GM18907 (cell line): ENCODE measurements around the gene ZNF341.
"Not testable (repeated sequence)": the region's sequence is repeated elsewhere in the genome, so short reads cannot be mapped to it uniquely, and the experiment has no call there.

ENCODE experiments used
- ATAC-seq: cut with Tn5 transposase; IDR thresholded peaks from one replicate; pipeline ENCODE4 v1.9.1; 2021; ENCODE audit warnings: mild to moderate bottlenecking, moderate library complexity; ENCODE audit not compliant: unreplicated experiment

Gene ZNF341

GRCh38 chr20:33728463-33728862 is 3.3 kb upstream of the ZNF341 start:
- ATAC-seq: no peak

- no peak for ATAC-seq
These were observed 2.7 kb upstream of the ZNF341 start for GRCh38 chr20:33729101-33729500.

GRCh38 chr20:33730946-33731692 is 677 bp upstream of the ZNF341 start:
- ATAC-seq: no peak

GRCh38 chr20:33732166-33732970 is 572 bp downstream of the ZNF341 start:
- peak; percentile 65 for ATAC-seq

GRCh38 chr20:33733654-33734576 is 2.1 kb downstream of the ZNF341 start:
- no peak for ATAC-seq

GRCh38 chr20:33736962-33737361 is 5.2 kb downstream of the ZNF341 start:
- ATAC-seq: no peak

- ATAC-seq: no peak
These were observed 7.7 kb downstream of the ZNF341 start for GRCh38 chr20:33739493-33739892.

GRCh38 chr20:33740189-33740588 is 8.4 kb downstream of the ZNF341 start:
- ATAC-seq: no peak

- ATAC-seq: no peak
These were observed 12.4 kb downstream of the ZNF341 start for GRCh38 chr20:33744181-33744580.

- ATAC-seq: no peak
These were observed 13.1 kb downstream of the ZNF341 start for GRCh38 chr20:33744773-33745385.

GRCh38 chr20:33746325-33746998 is 14.7 kb downstream of the ZNF341 start:
- no peak for ATAC-seq

- no peak for ATAC-seq
These were observed 20.0 kb downstream of the ZNF341 start for GRCh38 chr20:33751775-33752174.

GRCh38 chr20:33753143-33753542 is 21.3 kb downstream of the ZNF341 start:
- no peak for ATAC-seq

- no peak for ATAC-seq
These were observed 22.0 kb downstream of the ZNF341 start for GRCh38 chr20:33753763-33754162.

- not testable (repeated sequence) for ATAC-seq
These were observed 24.2 kb downstream of the ZNF341 start for GRCh38 chr20:33755936-33756490.

GRCh38 chr20:33757046-33757445 is 25.2 kb downstream of the ZNF341 start:
- no peak for ATAC-seq

- no peak for ATAC-seq
These were observed 25.7 kb downstream of the ZNF341 start for GRCh38 chr20:33757458-33757857.

GRCh38 chr20:33761698-33762250 is 30.0 kb downstream of the ZNF341 start:
- ATAC-seq: no peak

GRCh38 chr20:33765099-33765498 is 33.3 kb downstream of the ZNF341 start:
- ATAC-seq: no peak

GRCh38 chr20:33765592-33765991 is 33.8 kb downstream of the ZNF341 start:
- no peak for ATAC-seq
